Activated T-helper 1 cell treated with anti-CD3 and anti-CD28 coated beads, Interleukin-2, amount 50 U/mL, for 16 hours (primary cell): ENCODE measurements around the gene TENM4.

ENCODE experiments used
- DNase-seq, 2 donors: peaks; one replicate each; pipeline ENCODE4 v3.0.0-alpha.2; 2020; ENCODE audit warnings: low read depth in 1 of 2, low spot score in 1 of 2

The TENM4 gene

GRCh38 chr11:79440571-79441460, at the start of gene TENM4:
TENM4 (minus strand) TSS chr11:79441030; CDS start chr11:79069944, 371,086 bp downstream.
- DNase-seq = no peak

GRCh38 chr11:79488286-79488685, 47.5 kb upstream of the TENM4 start:
- no peak for DNase-seq

- no peak for DNase-seq
These were observed 46.6 kb upstream of the TENM4 start for GRCh38 chr11:79487412-79487811.

- DNase-seq = no peak
These were observed 45.6 kb upstream of the TENM4 start for GRCh38 chr11:79486242-79486984.

- no peak for DNase-seq
These were observed 44.9 kb upstream of the TENM4 start for GRCh38 chr11:79485694-79486093.

GRCh38 chr11:79484872-79485271, 44.0 kb upstream of the TENM4 start:
- no peak for DNase-seq

- DNase-seq = no peak
These were observed 42.0 kb upstream of the TENM4 start for GRCh38 chr11:79482800-79483199.

- no peak for DNase-seq
These were observed 41.0 kb upstream of the TENM4 start for GRCh38 chr11:79481795-79482194.

- DNase-seq = no peak
These were observed 40.0 kb upstream of the TENM4 start for GRCh38 chr11:79480864-79481263.

GRCh38 chr11:79472819-79473529, 32.1 kb upstream of the TENM4 start:
- DNase-seq = no peak

- no peak for DNase-seq
These were observed 30.4 kb upstream of the TENM4 start for GRCh38 chr11:79471071-79471844.

GRCh38 chr11:79470161-79470560, 29.3 kb upstream of the TENM4 start:
- no peak for DNase-seq

- no peak for DNase-seq
These were observed 26.9 kb upstream of the TENM4 start for GRCh38 chr11:79467761-79468160.

- no peak for DNase-seq
These were observed 25.6 kb upstream of the TENM4 start for GRCh38 chr11:79466411-79466810.

GRCh38 chr11:79465160-79465559, 24.3 kb upstream of the TENM4 start:
- DNase-seq = no peak

- no peak for DNase-seq
These were observed 21.1 kb upstream of the TENM4 start for GRCh38 chr11:79461666-79462645.

- DNase-seq = no peak
These were observed 20.3 kb upstream of the TENM4 start for GRCh38 chr11:79461144-79461543.

- DNase-seq = no peak
These were observed 17.9 kb upstream of the TENM4 start for GRCh38 chr11:79458709-79459108.

- DNase-seq = no peak
These were observed 15.7 kb upstream of the TENM4 start for GRCh38 chr11:79456501-79456900.

GRCh38 chr11:79453617-79454016, 12.8 kb upstream of the TENM4 start:
- no peak for DNase-seq
